ENCODE measurements around the gene TNFSF8.

TNFSF8 gene

DNA sequence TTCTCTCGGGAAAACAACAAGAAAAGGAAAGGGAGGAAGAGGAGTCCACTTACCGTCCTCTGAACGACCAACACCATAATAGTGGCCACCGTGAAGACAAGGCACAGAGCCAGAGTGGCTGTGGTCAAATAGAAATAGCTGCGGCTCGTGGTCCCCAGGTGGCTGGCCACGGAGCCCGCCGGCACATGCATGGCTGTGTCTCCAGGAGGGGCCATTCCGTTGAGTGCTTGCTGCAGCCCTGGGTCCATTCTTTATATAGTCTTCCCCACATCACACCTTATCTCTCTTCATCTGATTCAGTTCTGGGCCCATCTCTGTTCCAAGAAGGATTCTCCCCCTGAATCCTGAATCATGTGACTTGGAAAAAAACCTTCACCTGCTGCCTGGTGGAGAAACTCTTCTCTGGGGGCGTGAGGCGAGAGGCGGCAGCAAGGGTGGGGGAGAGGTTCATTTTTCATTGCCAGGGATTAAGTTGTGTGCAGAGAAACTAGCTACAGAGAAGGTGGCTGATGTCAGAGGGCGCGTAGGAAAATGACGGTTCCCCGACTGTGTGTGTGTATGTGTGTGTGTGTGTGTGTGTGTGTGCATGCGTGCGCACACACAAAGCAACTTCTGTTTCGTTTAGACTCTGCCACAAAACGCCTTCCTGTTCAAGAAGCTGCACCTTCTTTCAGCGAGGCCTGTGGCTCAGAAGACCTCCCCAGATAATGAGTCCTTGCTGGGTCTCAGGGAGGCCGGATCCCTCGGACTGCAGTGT, at the start of gene TNFSF8:
Gene TNFSF8 (minus strand): TSS at position 536 of the 757 bp plus-strand sequence. CDS start 288 bp downstream, at position 248.
- Histone ChIP-seq H2AFZ (ENCODE audit: low read depth, low read length) (no peak within 1 kb of the TSS), H3K4me3 (ENCODE audit: low read length) (no peak within 1 kb of the TSS), H3K9me3 (ENCODE audit: low read length) (no peaks in the 10 kb centered on the region), H3K36me3 (ENCODE audit: insufficient read depth, low read length) (no peaks in the 10 kb centered on the region), H3K27me3 (ENCODE audit: insufficient read depth, low read length) (peaks cover 2% of the 10 kb centered on the region), H3K4me1 (ENCODE audit: insufficient read depth, low read length) (no peaks in the 10 kb centered on the region)

GRCh38 chr9:114973216-114973615, 42.8 kb upstream of the TNFSF8 start:
- Histone ChIP-seq H2AFZ (ENCODE audit: low read depth, low read length) (no peak overlapping the region), H3K9me3 (ENCODE audit: low read length) (no peaks in the 10 kb centered on the region), H3K4me3 (ENCODE audit: low read length) (no peak overlapping the region), H3K36me3 (ENCODE audit: insufficient read depth, low read length) (no peaks in the 10 kb centered on the region), H3K27me3 (ENCODE audit: insufficient read depth, low read length) (no peaks in the 10 kb centered on the region), H3K4me1 (ENCODE audit: insufficient read depth, low read length) (no peaks in the 10 kb centered on the region)

- no peaks in the 10 kb centered on the region for H3K27me3 ChIP-seq (ENCODE audit: insufficient read depth, low read length)
- H3K4me3 ChIP-seq (ENCODE audit: low read length) = no peak overlapping the region
- no peak overlapping the region for H2AFZ ChIP-seq (ENCODE audit: low read depth, low read length)
- H3K4me1 ChIP-seq (ENCODE audit: insufficient read depth, low read length) = no peaks in the 10 kb centered on the region
- no peaks in the 10 kb centered on the region for H3K9me3 ChIP-seq (ENCODE audit: low read length)
- H3K36me3 ChIP-seq (ENCODE audit: insufficient read depth, low read length) = no peaks in the 10 kb centered on the region
These were observed 42.2 kb upstream of the TNFSF8 start for GRCh38 chr9:114972510-114973136.

GRCh38 chr9:114969269-114969668, 38.9 kb upstream of the TNFSF8 start:
- no peaks in the 10 kb centered on the region for H3K9me3 ChIP-seq (ENCODE audit: low read length)
- no peak overlapping the region for H2AFZ ChIP-seq (ENCODE audit: low read depth, low read length)
- no peak overlapping the region for H3K4me3 ChIP-seq (ENCODE audit: low read length)
- no peaks in the 10 kb centered on the region for H3K36me3 ChIP-seq (ENCODE audit: insufficient read depth, low read length)
- no peaks in the 10 kb centered on the region for H3K27me3 ChIP-seq (ENCODE audit: insufficient read depth, low read length)
- no peaks in the 10 kb centered on the region for H3K4me1 ChIP-seq (ENCODE audit: insufficient read depth, low read length)

GRCh38 chr9:114968671-114969070, 38.3 kb upstream of the TNFSF8 start:
- no peaks in the 10 kb centered on the region for H3K4me1 ChIP-seq (ENCODE audit: insufficient read depth, low read length)
- H2AFZ ChIP-seq (ENCODE audit: low read depth, low read length) = no peak overlapping the region
- H3K36me3 ChIP-seq (ENCODE audit: insufficient read depth, low read length) = no peaks in the 10 kb centered on the region
- no peak overlapping the region for H3K4me3 ChIP-seq (ENCODE audit: low read length)
- H3K9me3 ChIP-seq (ENCODE audit: low read length) = no peaks in the 10 kb centered on the region
- H3K27me3 ChIP-seq (ENCODE audit: insufficient read depth, low read length) = no peaks in the 10 kb centered on the region

DNA sequence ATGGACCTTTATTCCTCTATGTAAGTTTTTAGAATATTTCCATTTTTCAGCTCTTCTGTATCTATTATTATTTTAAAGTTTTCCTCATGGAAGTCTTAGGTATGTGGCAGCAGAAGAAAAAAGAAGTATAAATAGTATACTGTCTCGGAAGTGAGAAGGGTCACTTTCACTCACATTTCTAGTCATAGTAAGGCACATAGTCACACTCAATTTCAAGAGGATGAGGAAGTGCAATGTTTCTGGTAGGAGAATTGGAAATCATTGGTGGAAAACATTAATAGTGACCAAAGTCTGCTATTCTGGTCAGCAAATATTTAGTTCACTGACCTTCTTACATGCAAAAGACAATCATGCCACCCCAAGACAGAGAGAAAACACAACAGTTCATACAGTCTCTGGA, 35.2 kb upstream of the TNFSF8 start:
- no peaks in the 10 kb centered on the region for H3K27me3 ChIP-seq (ENCODE audit: insufficient read depth, low read length)
- no peak overlapping the region for H2AFZ ChIP-seq (ENCODE audit: low read depth, low read length)
- H3K4me3 ChIP-seq (ENCODE audit: low read length) = no peak overlapping the region

GRCh38 chr9:114962809-114963208, 32.4 kb upstream of the TNFSF8 start:
- Histone ChIP-seq H3K9me3 (ENCODE audit: low read length) (no peaks in the 10 kb centered on the region), H3K4me1 (ENCODE audit: insufficient read depth, low read length) (no peaks in the 10 kb centered on the region), H2AFZ (ENCODE audit: low read depth, low read length) (no peak overlapping the region), H3K27me3 (ENCODE audit: insufficient read depth, low read length) (no peaks in the 10 kb centered on the region), H3K36me3 (ENCODE audit: insufficient read depth, low read length) (no peaks in the 10 kb centered on the region), H3K4me3 (ENCODE audit: low read length) (no peak overlapping the region)

More for the DNA sequence above, 35.2 kb upstream of the TNFSF8 start:
- no peaks in the 10 kb centered on the region for H3K36me3 ChIP-seq (ENCODE audit: insufficient read depth, low read length)
- H3K4me1 ChIP-seq (ENCODE audit: insufficient read depth, low read length) = no peaks in the 10 kb centered on the region
- no peaks in the 10 kb centered on the region for H3K9me3 ChIP-seq (ENCODE audit: low read length)

- Histone ChIP-seq H3K27me3 (ENCODE audit: insufficient read depth, low read length) (no peaks in the 10 kb centered on the region), H3K4me3 (ENCODE audit: low read length) (no peak overlapping the region), H3K36me3 (ENCODE audit: insufficient read depth, low read length) (no peaks in the 10 kb centered on the region), H3K4me1 (ENCODE audit: insufficient read depth, low read length) (no peaks in the 10 kb centered on the region), H3K9me3 (ENCODE audit: low read length) (no peaks in the 10 kb centered on the region), H2AFZ (ENCODE audit: low read depth, low read length) (no peak overlapping the region)
These were observed 29.9 kb upstream of the TNFSF8 start for GRCh38 chr9:114960276-114960675.

DNA sequence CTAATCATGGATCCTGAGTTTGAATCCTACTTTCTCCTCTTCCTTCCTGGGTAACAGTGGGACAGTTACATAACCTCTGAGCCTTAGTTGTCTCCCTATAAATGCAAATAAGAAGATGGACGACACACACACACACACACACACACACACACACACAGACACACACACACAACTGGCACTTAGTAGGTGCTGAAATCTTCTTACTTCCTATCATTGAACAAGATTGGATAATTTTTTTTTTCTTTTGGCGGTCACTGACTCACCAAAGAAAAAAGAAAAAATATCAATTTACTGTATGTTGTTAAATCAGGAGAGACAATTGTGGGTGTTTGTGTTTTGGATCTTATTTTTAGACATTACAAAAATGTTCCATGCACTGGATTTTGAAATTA, 28.4 kb upstream of the TNFSF8 start:
- no peaks in the 10 kb centered on the region for H3K9me3 ChIP-seq (ENCODE audit: low read length)
- no peak overlapping the region for H3K4me3 ChIP-seq (ENCODE audit: low read length)
- no peaks in the 10 kb centered on the region for H3K27me3 ChIP-seq (ENCODE audit: insufficient read depth, low read length)
- no peaks in the 10 kb centered on the region for H3K4me1 ChIP-seq (ENCODE audit: insufficient read depth, low read length)
- H3K36me3 ChIP-seq (ENCODE audit: insufficient read depth, low read length) = no peaks in the 10 kb centered on the region
- H2AFZ ChIP-seq (ENCODE audit: low read depth, low read length) = no peak overlapping the region

DNA sequence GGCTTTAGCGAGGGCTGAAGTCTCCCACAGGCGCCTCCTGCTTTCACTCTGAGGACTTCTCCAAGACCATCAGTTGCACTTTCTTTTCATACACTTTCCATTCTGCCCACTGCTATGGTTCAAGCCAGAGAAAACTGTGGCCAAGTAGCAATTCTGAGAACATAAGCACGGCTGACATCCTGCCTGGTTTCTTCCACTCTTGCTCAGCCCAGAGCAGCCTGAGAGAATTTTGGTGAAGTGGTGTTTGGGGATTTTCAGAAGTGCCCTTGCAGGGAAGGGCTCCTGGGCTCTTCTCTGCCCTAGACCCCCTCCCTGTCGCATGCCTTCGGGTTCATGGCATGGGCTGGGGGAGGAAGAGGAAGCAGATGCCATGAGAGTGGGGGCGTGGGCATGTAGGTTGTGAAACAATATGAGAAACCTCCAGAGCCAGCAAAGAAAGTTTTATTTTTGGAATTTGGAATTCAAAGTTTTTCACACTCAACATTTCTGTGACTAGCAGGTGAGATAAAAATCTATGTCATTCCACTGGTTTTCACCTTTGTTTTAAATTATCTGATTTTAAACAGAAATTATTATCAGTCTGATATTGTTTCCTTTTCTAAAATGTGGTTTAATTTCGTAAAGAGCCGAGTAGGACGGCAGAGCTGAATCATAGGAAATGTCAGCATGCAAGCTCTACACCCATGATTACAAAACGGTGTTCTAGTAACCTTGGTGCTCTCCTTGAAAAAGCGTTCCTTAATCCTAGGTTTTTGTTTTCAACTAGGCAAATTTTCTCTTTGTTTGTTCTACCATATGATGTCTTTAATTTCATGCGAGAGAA, 27.8 kb upstream of the TNFSF8 start:
- Histone ChIP-seq H2AFZ (ENCODE audit: low read depth, low read length) (no peak overlapping the region), H3K4me1 (ENCODE audit: insufficient read depth, low read length) (no peaks in the 10 kb centered on the region), H3K4me3 (ENCODE audit: low read length) (no peak overlapping the region), H3K36me3 (ENCODE audit: insufficient read depth, low read length) (no peaks in the 10 kb centered on the region), H3K9me3 (ENCODE audit: low read length) (no peaks in the 10 kb centered on the region), H3K27me3 (ENCODE audit: insufficient read depth, low read length) (no peaks in the 10 kb centered on the region)

DNA sequence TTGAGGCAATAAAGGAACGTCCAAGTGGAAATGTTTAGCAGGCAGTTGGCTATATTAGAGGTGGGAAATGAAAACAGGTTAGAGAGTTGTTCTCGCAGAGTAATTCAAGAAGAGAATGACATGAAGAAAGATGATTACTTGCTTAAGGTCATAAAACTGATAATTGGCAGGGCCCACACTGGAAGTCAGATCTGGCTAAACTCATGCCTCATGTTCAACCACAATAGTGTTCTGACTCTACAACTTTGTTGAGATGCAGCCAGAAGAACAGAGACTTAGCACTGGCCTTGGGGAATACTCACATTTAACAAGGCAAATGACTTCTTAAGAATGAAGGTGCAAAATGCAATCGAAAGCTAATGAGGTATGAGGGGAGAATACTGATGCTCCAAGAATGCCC, 27.2 kb upstream of the TNFSF8 start:
- Histone ChIP-seq H3K4me3 (ENCODE audit: low read length) (no peak overlapping the region), H2AFZ (ENCODE audit: low read depth, low read length) (no peak overlapping the region), H3K4me1 (ENCODE audit: insufficient read depth, low read length) (no peaks in the 10 kb centered on the region), H3K36me3 (ENCODE audit: insufficient read depth, low read length) (no peaks in the 10 kb centered on the region), H3K9me3 (ENCODE audit: low read length) (no peaks in the 10 kb centered on the region), H3K27me3 (ENCODE audit: insufficient read depth, low read length) (no peaks in the 10 kb centered on the region)

DNA sequence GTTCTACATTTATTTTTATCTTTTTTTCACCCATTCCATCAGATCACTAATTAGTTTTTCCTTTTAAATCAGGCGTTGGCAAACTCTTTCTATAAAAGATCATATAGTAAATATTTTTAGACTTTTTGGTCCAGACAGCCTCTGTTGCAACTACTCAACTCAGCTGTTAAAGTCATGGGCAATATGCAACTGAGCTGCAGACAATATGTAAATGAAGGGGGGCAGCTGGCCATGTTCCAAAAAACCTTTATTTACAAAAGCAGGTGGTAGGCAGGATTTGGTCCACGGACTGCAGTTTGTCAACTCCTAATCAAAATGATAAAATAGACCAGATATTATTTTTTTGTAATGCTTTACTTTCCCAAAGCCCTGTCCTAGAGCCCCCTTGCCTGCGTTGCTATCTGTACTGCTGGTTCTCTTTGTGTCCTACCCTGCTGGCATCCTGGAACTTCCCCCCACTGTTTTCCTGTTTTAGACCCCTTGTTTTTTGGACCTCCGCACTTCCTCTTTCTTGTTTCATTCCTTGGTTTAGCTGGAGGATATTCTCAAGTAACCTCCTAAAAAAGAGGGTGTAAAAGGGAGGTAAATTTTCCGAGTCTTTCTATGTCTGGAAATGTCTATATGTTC, 24.7 kb upstream of the TNFSF8 start:
- no peaks in the 10 kb centered on the region for H3K36me3 ChIP-seq (ENCODE audit: insufficient read depth, low read length)

DNA sequence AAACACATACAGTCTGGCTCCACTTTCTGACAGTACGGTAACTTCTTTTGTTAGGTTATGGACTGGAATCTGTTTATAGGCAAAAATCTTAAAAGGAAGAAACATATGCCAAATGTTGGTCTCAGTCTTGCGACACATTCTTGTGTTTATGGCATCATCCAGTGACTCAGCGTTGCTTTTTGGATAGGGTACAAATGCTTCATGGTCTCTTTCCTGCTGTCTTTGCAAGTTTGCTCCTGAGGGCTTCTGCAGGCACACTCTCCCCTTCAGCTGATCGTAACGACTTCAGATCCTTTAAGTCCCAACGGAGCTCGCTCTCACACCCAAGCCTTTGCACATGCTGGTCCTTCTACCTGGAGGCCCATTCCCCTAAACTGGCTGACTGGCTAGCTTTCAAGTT, 23.6 kb upstream of the TNFSF8 start:
- Histone ChIP-seq H2AFZ (ENCODE audit: low read depth, low read length) (no peak overlapping the region), H3K4me3 (ENCODE audit: low read length) (no peak overlapping the region), H3K4me1 (ENCODE audit: insufficient read depth, low read length) (no peaks in the 10 kb centered on the region), H3K27me3 (ENCODE audit: insufficient read depth, low read length) (no peaks in the 10 kb centered on the region), H3K36me3 (ENCODE audit: insufficient read depth, low read length) (no peaks in the 10 kb centered on the region), H3K9me3 (ENCODE audit: low read length) (no peaks in the 10 kb centered on the region)

More for the DNA sequence above, 24.7 kb upstream of the TNFSF8 start:
- Histone ChIP-seq H3K27me3 (ENCODE audit: insufficient read depth, low read length) (no peaks in the 10 kb centered on the region), H3K4me1 (ENCODE audit: insufficient read depth, low read length) (no peaks in the 10 kb centered on the region), H3K4me3 (ENCODE audit: low read length) (no peak overlapping the region), H2AFZ (ENCODE audit: low read depth, low read length) (no peak overlapping the region), H3K9me3 (ENCODE audit: low read length) (no peaks in the 10 kb centered on the region)
